Activated naive CD4-positive, alpha-beta T cell treated with anti-CD3 and anti-CD28 coated beads for 36 hours (primary cell): ENCODE data around the gene NRSN1. TPM values are rescaled to one million over a fixed set of nuclear protein-coding genes. Genes with fewer than 3 reads are reported as not detected.

Experiments used
- CTCF ChIA-PET: fragments of 350-600 bp; sonication (Branson Sonifier 250); formaldehyde crosslinking; loops from one replicate; lab custom pipeline; 2021; ENCODE audit warnings: antibody characterized with exemption; lab: Charles Lee
- DNase-seq: peaks from one replicate; pipeline ENCODE4 v3.0.0-alpha.2; 2020
- H3K27ac Mint-ChIP-seq: one replicate; pipeline ENCODE4 v1.8.0; 2021; ENCODE audit warnings: mild to moderate bottlenecking, mixed read lengths
- H3K27me3 Mint-ChIP-seq: one replicate; pipeline ENCODE4 v1.8.0; 2021; ENCODE audit warnings: low read depth, mixed read lengths
- H3K36me3 Mint-ChIP-seq: one replicate; pipeline ENCODE4 v1.8.0; 2021; ENCODE audit warnings: low read depth, mixed read lengths
- H3K4me1 Mint-ChIP-seq: one replicate; pipeline ENCODE4 v1.8.0; 2021; ENCODE audit warnings: low read depth, mixed read lengths
- H3K4me3 Mint-ChIP-seq: one replicate; pipeline ENCODE4 v1.8.0; 2021; ENCODE audit warnings: mild to moderate bottlenecking, moderate library complexity, mixed read lengths
- H3K9me3 Mint-ChIP-seq: one replicate; pipeline ENCODE4 v1.8.0; 2021; ENCODE audit warnings: mixed read lengths
- intact Hi-C: fragments of 100-400 bp; cut with micrococcal nuclease; formaldehyde crosslinking; loops from one replicate; pipeline ENCODE4 v1.15.1; 2023
- total RNA-seq, 2 experiments: library from RNA; stranded (reverse); gene quantifications; one replicate each; pipeline ENCODE4 v1.2.3, GENCODE V29; 2021

Gene NRSN1
- total RNA-seq, 2 experiments from 2014 or later: not detected

GRCh38 chr6:24191346-24191745 lies 65.3 kb downstream of the NRSN1 start:
- no peaks in the 10 kb centered on the region for H3K36me3 Mint-ChIP-seq
- intact Hi-C loops: no loop called here
- H3K4me1 Mint-ChIP-seq: no peaks in the 10 kb centered on the region
- H3K27ac Mint-ChIP-seq: no peak overlapping the region
- H3K4me3 Mint-ChIP-seq: no peak overlapping the region
- H3K9me3 Mint-ChIP-seq: no peaks in the 10 kb centered on the region
- peaks cover 11% of the 10 kb centered on the region for H3K27me3 Mint-ChIP-seq
- DNase-seq: no peak
- CTCF ChIA-PET: no interaction called here

- H3K27me3 Mint-ChIP-seq: peaks cover 9% of the 10 kb centered on the region
- no peaks in the 10 kb centered on the region for H3K4me1 Mint-ChIP-seq
- H3K4me3 Mint-ChIP-seq: no peak overlapping the region
- intact Hi-C loops: no loop called here
- no peak for DNase-seq
- no peaks in the 10 kb centered on the region for H3K9me3 Mint-ChIP-seq
- H3K36me3 Mint-ChIP-seq: no peaks in the 10 kb centered on the region
- H3K27ac Mint-ChIP-seq: no peak overlapping the region
- CTCF ChIA-PET: no interaction called here
Measured at GRCh38 chr6:24193364-24193763, 67.3 kb downstream of the NRSN1 start.

GRCh38 chr6:24194978-24195700 lies 69.1 kb downstream of the NRSN1 start:
- CTCF ChIA-PET: no interaction called here
- intact Hi-C loops: no loop called here

GRCh38 chr6:24195836-24196597 lies 70.0 kb downstream of the NRSN1 start:
- H3K27ac Mint-ChIP-seq: no peak overlapping the region
- no peak for DNase-seq
- no peak overlapping the region for H3K4me3 Mint-ChIP-seq
- intact Hi-C loops: no loop called here
- H3K36me3 Mint-ChIP-seq: no peaks in the 10 kb centered on the region
- peaks cover 6% of the 10 kb centered on the region for H3K27me3 Mint-ChIP-seq
- CTCF ChIA-PET: interaction anchor here (1.0 kb wide), 1 partner anchor 79 kb away, joined by 3 read pairs; no protein-coding TSS in a partner anchor
- H3K4me1 Mint-ChIP-seq: no peaks in the 10 kb centered on the region
- no peaks in the 10 kb centered on the region for H3K9me3 Mint-ChIP-seq

More at GRCh38 chr6:24194978-24195700, 69.1 kb downstream of the NRSN1 start:
- H3K27ac Mint-ChIP-seq: no peak overlapping the region
- H3K9me3 Mint-ChIP-seq: no peaks in the 10 kb centered on the region
- peaks cover 5% of the 10 kb centered on the region for H3K27me3 Mint-ChIP-seq
- no peak overlapping the region for H3K4me3 Mint-ChIP-seq
- DNase-seq: no peak
- H3K36me3 Mint-ChIP-seq: no peaks in the 10 kb centered on the region
- no peaks in the 10 kb centered on the region for H3K4me1 Mint-ChIP-seq

Other genes starting within 250 kb of the NRSN1 start
- gene DCDC2, start 231.8 kb downstream of the NRSN1 start, total RNA-seq: not detected